ENCODE measurements around the gene CAMKMT.

GRCh38 chr2:44618251-44619023 is 256.7 kb downstream of the CAMKMT start:
- no peak for TF ChIP-seq CTCF (IDR thresholded peaks at IDR 0.05; ENCODE audit: low read length)
- TF ChIP-seq EZH2 (IDR thresholded peaks at IDR 0.05; ENCODE audit: borderline replicate concordance, low read length), result no peak
